ENCODE data around the gene REM2. TPM values are rescaled to one million over a fixed set of nuclear protein-coding genes. Genes with fewer than 3 reads are reported as not detected.
A peak's percentile ranks its signal among the peaks of the same experiment; 100 is the strongest.

The REM2 gene
- total RNA-seq, 1 donor from 2014 or later = 3.0 TPM

DNA sequence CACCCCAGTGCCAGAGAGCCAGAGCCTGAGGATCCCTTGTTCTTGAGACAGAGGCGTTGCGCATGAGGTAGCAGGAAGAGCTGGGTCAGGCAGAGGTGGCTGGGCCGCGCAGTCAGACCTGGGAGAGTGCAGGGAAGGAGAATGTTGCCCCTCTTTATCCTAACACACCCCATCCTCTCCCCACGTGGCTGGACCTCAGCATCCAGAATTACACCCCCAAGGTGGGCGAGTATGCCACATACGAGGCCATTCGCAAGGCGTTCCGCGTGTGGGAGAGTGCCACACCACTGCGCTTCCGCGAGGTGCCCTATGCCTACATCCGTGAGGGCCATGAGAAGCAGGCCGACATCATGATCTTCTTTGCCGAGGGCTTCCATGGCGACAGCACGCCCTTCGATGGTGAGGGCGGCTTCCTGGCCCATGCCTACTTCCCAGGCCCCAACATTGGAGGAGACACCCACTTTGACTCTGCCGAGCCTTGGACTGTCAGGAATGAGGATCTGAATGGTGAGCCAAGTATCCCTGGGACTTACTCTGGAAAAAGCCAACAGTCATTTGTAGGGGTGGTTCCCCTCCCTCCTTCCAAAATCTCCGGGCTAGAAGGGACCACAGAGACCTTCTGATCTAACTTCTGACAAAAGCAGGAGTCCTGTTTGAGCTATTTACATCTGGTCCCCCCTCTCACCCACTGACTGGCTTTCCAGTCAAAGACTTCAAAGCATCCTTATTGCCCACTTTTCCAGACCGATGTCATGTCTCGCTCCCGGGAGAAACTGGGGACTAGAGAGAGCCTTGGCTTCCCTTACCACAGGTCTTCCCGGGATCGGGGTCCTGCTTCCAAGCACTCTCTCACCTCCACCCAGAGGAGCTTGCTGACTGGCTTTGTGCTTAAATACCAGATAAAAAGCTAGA, 40.6 kb upstream of the REM2 start:
- Mint-ChIP-seq H3K4me1 (peaks cover 22% of the 10 kb centered on the region), H3K36me3 (ENCODE audit: low read depth) (peaks cover 6% of the 10 kb centered on the region), H3K4me3 (peak overlapping the region; percentile 23), H3K27ac (ENCODE audit: unreplicated experiment) (no peak overlapping the region), H3K9me3 (no peaks in the 10 kb centered on the region), H3K27me3 (ENCODE audit: low read depth) (peaks cover 11% of the 10 kb centered on the region)
- DNase-seq (ENCODE audit: low read depth, low spot score) = no peak
- TF ChIP-seq, protein P1, sequence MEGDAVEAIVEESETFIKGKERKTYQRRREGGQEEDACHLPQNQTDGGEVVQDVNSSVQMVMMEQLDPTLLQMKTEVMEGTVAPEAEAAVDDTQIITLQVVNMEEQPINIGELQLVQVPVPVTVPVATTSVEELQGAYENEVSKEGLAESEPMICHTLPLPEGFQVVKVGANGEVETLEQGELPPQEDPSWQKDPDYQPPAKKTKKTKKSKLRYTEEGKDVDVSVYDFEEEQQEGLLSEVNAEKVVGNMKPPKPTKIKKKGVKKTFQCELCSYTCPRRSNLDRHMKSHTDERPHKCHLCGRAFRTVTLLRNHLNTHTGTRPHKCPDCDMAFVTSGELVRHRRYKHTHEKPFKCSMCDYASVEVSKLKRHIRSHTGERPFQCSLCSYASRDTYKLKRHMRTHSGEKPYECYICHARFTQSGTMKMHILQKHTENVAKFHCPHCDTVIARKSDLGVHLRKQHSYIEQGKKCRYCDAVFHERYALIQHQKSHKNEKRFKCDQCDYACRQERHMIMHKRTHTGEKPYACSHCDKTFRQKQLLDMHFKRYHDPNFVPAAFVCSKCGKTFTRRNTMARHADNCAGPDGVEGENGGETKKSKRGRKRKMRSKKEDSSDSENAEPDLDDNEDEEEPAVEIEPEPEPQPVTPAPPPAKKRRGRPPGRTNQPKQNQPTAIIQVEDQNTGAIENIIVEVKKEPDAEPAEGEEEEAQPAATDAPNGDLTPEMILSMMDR (conservative IDR thresholded peaks at IDR 0.05) = no peak

DNA sequence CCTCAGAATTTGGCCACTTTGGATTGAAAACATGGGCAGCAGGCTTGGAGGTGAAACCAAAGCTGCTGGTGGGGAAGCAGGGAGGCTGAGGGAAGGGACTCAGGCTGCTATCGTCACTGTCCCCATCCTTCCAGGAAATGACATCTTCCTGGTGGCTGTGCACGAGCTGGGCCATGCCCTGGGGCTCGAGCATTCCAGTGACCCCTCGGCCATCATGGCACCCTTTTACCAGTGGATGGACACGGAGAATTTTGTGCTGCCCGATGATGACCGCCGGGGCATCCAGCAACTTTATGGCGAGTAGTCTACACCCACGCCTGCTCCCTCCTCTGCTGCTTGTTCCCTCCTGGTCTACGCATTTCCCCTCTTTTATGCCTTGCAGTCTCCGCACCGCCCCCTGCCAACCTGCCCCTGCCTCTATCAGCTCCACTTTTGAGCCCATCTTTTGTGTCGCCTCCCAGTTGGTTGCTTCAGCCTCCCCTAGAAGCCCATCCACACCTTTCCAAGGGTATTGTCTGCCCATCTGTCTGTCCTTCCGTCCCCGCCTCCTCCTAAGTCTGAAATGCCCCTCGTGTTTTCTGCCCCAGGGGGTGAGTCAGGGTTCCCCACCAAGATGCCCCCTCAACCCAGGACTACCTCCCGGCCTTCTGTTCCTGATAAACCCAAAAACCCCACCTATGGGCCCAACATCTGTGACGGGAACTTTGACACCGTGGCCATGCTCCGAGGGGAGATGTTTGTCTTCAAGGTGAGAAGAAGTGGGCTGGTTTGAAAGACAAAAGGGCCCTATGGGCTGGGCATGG, 39.7 kb upstream of the REM2 start:
- Mint-ChIP-seq H3K4me1 (peaks cover 26% of the 10 kb centered on the region), H3K36me3 (ENCODE audit: low read depth) (peaks cover 6% of the 10 kb centered on the region), H3K4me3 (no peak overlapping the region), H3K27me3 (ENCODE audit: low read depth) (peaks cover 5% of the 10 kb centered on the region), H3K9me3 (no peaks in the 10 kb centered on the region), H3K27ac (ENCODE audit: unreplicated experiment) (peak overlapping the region; percentile 95)
- TF ChIP-seq, protein P1 (conservative IDR thresholded peaks at IDR 0.05) = no peak
- no peak for DNase-seq (ENCODE audit: low read depth, low spot score)

DNA sequence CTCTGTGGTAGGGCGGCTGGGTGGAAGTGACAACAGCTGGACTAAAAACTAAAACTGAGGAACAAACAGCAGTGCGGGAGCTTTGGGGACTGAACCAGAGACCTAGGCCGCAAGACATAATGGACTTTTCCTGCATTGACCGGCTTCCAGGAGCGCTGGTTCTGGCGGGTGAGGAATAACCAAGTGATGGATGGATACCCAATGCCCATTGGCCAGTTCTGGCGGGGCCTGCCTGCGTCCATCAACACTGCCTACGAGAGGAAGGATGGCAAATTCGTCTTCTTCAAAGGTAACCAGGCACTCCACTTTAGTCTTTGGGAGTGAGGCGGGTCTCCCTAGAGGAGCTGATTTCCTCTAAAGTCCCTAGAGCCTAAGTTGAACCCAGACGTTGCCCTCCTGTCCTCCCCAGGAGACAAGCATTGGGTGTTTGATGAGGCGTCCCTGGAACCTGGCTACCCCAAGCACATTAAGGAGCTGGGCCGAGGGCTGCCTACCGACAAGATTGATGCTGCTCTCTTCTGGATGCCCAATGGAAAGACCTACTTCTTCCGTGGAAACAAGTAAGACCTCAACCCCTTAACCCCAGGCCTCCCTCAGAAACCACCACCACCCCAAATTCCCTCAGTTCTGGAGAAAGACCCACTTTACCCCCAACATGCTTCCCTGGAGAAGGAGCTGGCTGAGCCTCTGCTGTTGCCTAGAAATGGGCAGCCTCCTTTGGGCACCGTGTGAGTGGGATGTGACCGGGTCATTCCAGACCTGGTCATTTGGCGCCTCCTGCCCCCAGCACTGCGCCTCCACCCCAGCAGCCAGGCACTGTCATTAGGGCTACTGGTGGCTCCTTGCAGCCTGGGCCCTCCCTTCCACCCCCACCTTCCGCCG, 38.6 kb upstream of the REM2 start:
- Mint-ChIP-seq H3K4me1 (peaks cover 25% of the 10 kb centered on the region), H3K9me3 (no peaks in the 10 kb centered on the region), H3K27me3 (ENCODE audit: low read depth) (no peaks in the 10 kb centered on the region), H3K27ac (ENCODE audit: unreplicated experiment) (no peak overlapping the region), H3K36me3 (ENCODE audit: low read depth) (peaks cover 4% of the 10 kb centered on the region), H3K4me3 (no peak overlapping the region)
- DNase-seq (ENCODE audit: low read depth, low spot score) = no peak
- TF ChIP-seq, protein P1 (conservative IDR thresholded peaks at IDR 0.05) = no peak

DNA sequence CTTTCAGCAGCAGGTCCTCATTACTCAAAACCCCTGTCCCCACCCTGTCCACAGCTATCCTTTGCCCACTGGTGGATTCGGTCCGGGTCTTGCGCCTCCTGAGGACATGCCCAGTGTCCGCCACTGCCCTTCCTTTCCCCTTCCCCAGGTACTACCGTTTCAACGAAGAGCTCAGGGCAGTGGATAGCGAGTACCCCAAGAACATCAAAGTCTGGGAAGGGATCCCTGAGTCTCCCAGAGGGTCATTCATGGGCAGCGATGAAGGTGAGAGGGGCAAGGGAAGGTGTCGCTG, 38.0 kb upstream of the REM2 start:
- TF ChIP-seq, protein P1 (conservative IDR thresholded peaks at IDR 0.05) = no peak
- no peak overlapping the region for H3K27ac Mint-ChIP-seq (ENCODE audit: unreplicated experiment)
- no peaks in the 10 kb centered on the region for H3K27me3 Mint-ChIP-seq (ENCODE audit: low read depth)
- no peaks in the 10 kb centered on the region for H3K9me3 Mint-ChIP-seq
- DNase-seq (ENCODE audit: low read depth, low spot score) = no peak
- peaks cover 4% of the 10 kb centered on the region for H3K36me3 Mint-ChIP-seq (ENCODE audit: low read depth)
- H3K4me1 Mint-ChIP-seq = peaks cover 25% of the 10 kb centered on the region
- H3K4me3 Mint-ChIP-seq = no peak overlapping the region

All from neural crest cell (in vitro differentiated cells).